Lung (tissue), 16 donors: Measurements from ENCODE around the gene RAB11B. TPM values are rescaled to one million over a fixed set of nuclear protein-coding genes. Genes with fewer than 3 reads are reported as not detected.
A peak's percentile ranks its signal among the peaks of the same experiment; 100 is the strongest.
"Not testable (repeated sequence)": the region's sequence is repeated elsewhere in the genome, so short reads cannot be mapped to it uniquely, and the experiment has no call there.

Source experiments
- ATAC-seq: fragments of 200-7000 bp; cut with Tn5 transposase; one replicate; pipeline ENCODE4 v1.9.1; 2020; ENCODE audit warnings: moderate number of reproducible peaks; ENCODE audit not compliant: insufficient read depth, low FRiP score
- DNase-seq, 3 donors: peaks; one replicate each; pipeline ENCODE4 v3.0.0-alpha.2; 2013 to 2017
- H3K27ac ChIP-seq, 2 donors: one replicate each; pipeline ENCODE4 v1.5.1; 2013; ENCODE audit warnings: mild to moderate bottlenecking in 2 of 2, moderate library complexity in 2 of 2, control low read depth in 1 of 2, inconsistent platforms in 1 of 2, low read depth in 1 of 2, low read length in 1 of 2
- H3K27me3 ChIP-seq, 3 donors: one replicate each; pipeline ENCODE4 v1.5.1; 2013; ENCODE audit warnings: low read length in 2 of 3; ENCODE audit not compliant: control insufficient read depth in 3 of 3, insufficient read depth in 3 of 3
- H3K36me3 ChIP-seq, 4 donors: one replicate each; pipeline ENCODE4 v1.5.1; 2013; ENCODE audit warnings: low read length in 4 of 4, mild to moderate bottlenecking in 1 of 4, moderate library complexity in 1 of 4; ENCODE audit not compliant: control insufficient read depth in 4 of 4, insufficient read depth in 4 of 4
- H3K4me1 ChIP-seq, 5 donors: one replicate each; pipeline ENCODE4 v1.5.1; 2013; ENCODE audit warnings: low read length in 5 of 5, mild to moderate bottlenecking in 2 of 5, moderate library complexity in 1 of 5; ENCODE audit not compliant: control insufficient read depth in 5 of 5, insufficient read depth in 5 of 5
- H3K4me3 ChIP-seq: one replicate; pipeline ENCODE4 v1.5.1; 2013; ENCODE audit warnings: mild to moderate bottlenecking, control low read depth, moderate library complexity
- H3K9ac ChIP-seq, 2 donors: one replicate each; pipeline ENCODE4 v1.5.1; 2013; ENCODE audit warnings: low read length in 2 of 2, control low read depth in 1 of 2; ENCODE audit not compliant: insufficient read depth in 1 of 2
- H3K9me3 ChIP-seq, 4 donors: one replicate each; pipeline ENCODE4 v1.5.1; 2013; ENCODE audit warnings: low read length in 3 of 4, mild to moderate bottlenecking in 1 of 4, moderate library complexity in 1 of 4; ENCODE audit not compliant: control insufficient read depth in 4 of 4, insufficient read depth in 3 of 4
- WGBS, 2 donors: extraction: QIAGEN DNeasy Blood & Tissue Kit; methylation state at CpG; one replicate each; pipeline ENCODE4 v1.1.7; 2013; 5-methylcytosine and 5-hydroxymethylcytosine counted together
- long read RNA-seq, 5 donors: transcript quantifications; one replicate each; lab custom pipeline, GENCODE V29; 2026
- polyA plus RNA-seq, 2 donors: library from polyadenylated mRNA; stranded (reverse); fragments of 200-250 nt; gene quantifications; one replicate each; pipeline ENCODE4 v1.2.1, GENCODE V29; 2013
- total RNA-seq, 2 donors: library from RNA; depleted of rRNA in 1 of 2; stranded (reverse); fragments of >200 nt in 1 of 2; gene quantifications; one replicate each; pipeline ENCODE4 v1.2.1, GENCODE V29; 2014 to 2021
- TF ChIP-seq, protein P1 (sequence below): IDR thresholded peaks from 2 replicates; pipeline ENCODE4 v1.5.1; 2012; ENCODE audit warnings: mild to moderate bottlenecking; ENCODE audit errors: control extremely low read depth, extremely low read depth
- donor health status: control.
- donor health status: control.
- donor health status: Bipolar disorder and iron deficiency.
- donor health status: healthy.
- donor health status: DM: yes; HTN: yes; CAD: no.

RAB11B gene
- 100 to 1,000 TPM; 139 to 148 TPM for total RNA-seq
- polyA plus RNA-seq: 100 to 1,000 TPM in 1 of 2 donors, 10 to 100 TPM in 1; 91.1 to 104 TPM
- long read RNA-seq, donor 1, transcript RAB11B-201 (5 exons, 1,751 nt): major isoform, 106 of 134 reads
- long read RNA-seq, donor 1, transcript RAB11B-202 (4 exons, 894 nt): minor isoform, 15 of 134 reads
- long read RNA-seq, donor 1, partial matches to known transcripts: 12 of 134 reads
- long read RNA-seq, donor 1, other reads (novel, unspliced or antisense): 0 of 134 reads
- long read RNA-seq, donor 2, transcript RAB11B-201 (5 exons, 1,751 nt): major isoform, 37 of 48 reads
- long read RNA-seq, donor 2, transcript RAB11B-202 (4 exons, 894 nt): minor isoform, 11 of 48 reads
- long read RNA-seq, donor 2, partial matches to known transcripts: 0 of 48 reads
- long read RNA-seq, donor 2, other reads (novel, unspliced or antisense): 0 of 48 reads
- long read RNA-seq, donor 3, transcript RAB11B-201 (5 exons, 1,751 nt): major isoform, 60 of 77 reads
- long read RNA-seq, donor 3, transcript RAB11B-202 (4 exons, 894 nt): minor isoform, 6 of 77 reads
- long read RNA-seq, donor 3, partial matches to known transcripts: 11 of 77 reads
- long read RNA-seq, donor 3, other reads (novel, unspliced or antisense): 0 of 77 reads
- long read RNA-seq, donor 4, transcript RAB11B-201 (5 exons, 1,751 nt): major isoform, 38 of 42 reads
- long read RNA-seq, donor 4, partial matches to known transcripts: 0 of 42 reads
- long read RNA-seq, donor 4, other reads (novel, unspliced or antisense): 0 of 42 reads
- long read RNA-seq, donor 5, transcript RAB11B-202 (4 exons, 894 nt): minor isoform, 8 of 154 reads
- long read RNA-seq, donor 5, transcript RAB11B-201 (5 exons, 1,751 nt): major isoform, 115 of 154 reads
- long read RNA-seq, donor 5, partial matches to known transcripts: 23 of 154 reads
- long read RNA-seq, donor 5, other reads (novel, unspliced or antisense): 5 of 154 reads

DNA sequence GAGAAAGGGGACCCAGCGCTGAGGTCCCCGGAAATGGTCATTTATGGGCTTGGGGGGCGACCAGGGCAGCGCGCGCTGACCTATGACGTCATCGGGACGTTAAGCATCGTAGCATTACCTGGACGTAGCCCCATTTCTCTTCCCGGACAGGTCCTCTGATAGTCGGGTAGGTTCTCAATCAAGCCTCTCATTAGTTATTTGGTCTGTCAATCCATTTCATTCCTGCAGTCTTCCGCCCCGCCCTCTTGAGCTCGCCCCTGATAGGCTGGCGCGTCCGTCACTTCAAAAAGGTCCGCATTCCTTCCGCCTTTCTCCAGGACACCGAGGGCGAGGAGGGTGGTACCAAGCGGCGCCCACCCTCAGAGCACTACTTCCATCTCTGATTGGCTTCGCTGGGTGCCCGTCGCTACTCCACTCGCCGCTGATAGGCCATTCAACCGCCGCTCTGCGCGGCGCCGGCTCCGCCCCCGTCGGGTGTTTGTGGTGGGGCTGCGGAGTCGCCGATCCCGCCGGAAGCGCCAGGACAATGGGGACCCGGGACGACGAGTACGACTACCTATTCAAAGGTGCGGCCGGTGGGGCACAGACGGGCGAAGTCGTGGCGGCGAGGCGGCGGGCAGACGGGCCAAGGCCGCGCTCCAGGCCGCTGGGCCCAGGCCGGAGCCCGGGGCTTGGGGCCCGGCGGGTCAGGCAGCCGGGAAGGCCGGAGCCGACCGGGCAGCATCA lies at the start of gene RAB11B:
Gene RAB11B, plus strand, starts transcription at position 470 of the 726 bp plus-strand sequence. Its CDS starts 57 bp downstream, at position 527.
- ATAC-seq (peak; percentile 93), DNase-seq (peak; percentile 99 to 100 (median 100))
- peaks cover 11 to 30% (median 16%) of the 10 kb centered on the region in 5 donors for H3K4me1 ChIP-seq
- 0% methylated on average over 64 to 70 of the region's 70 CpGs for WGBS, 2 donors
- H3K9me3 ChIP-seq: no peaks in the 10 kb centered on the region
- H3K27ac ChIP-seq: peak within 1 kb of the TSS; percentile 99 to 100
- peak within 1 kb of the TSS; percentile 93 to 96 for H3K9ac ChIP-seq
- H3K27me3 ChIP-seq: no peaks in the 10 kb centered on the region
- peak within 1 kb of the TSS; percentile 88 for H3K4me3 ChIP-seq
- H3K36me3 ChIP-seq: peaks cover 0 to 4% (median 1%) of the 10 kb centered on the region in 4 donors
- TF ChIP-seq, protein P1, sequence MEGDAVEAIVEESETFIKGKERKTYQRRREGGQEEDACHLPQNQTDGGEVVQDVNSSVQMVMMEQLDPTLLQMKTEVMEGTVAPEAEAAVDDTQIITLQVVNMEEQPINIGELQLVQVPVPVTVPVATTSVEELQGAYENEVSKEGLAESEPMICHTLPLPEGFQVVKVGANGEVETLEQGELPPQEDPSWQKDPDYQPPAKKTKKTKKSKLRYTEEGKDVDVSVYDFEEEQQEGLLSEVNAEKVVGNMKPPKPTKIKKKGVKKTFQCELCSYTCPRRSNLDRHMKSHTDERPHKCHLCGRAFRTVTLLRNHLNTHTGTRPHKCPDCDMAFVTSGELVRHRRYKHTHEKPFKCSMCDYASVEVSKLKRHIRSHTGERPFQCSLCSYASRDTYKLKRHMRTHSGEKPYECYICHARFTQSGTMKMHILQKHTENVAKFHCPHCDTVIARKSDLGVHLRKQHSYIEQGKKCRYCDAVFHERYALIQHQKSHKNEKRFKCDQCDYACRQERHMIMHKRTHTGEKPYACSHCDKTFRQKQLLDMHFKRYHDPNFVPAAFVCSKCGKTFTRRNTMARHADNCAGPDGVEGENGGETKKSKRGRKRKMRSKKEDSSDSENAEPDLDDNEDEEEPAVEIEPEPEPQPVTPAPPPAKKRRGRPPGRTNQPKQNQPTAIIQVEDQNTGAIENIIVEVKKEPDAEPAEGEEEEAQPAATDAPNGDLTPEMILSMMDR: no peak

DNA sequence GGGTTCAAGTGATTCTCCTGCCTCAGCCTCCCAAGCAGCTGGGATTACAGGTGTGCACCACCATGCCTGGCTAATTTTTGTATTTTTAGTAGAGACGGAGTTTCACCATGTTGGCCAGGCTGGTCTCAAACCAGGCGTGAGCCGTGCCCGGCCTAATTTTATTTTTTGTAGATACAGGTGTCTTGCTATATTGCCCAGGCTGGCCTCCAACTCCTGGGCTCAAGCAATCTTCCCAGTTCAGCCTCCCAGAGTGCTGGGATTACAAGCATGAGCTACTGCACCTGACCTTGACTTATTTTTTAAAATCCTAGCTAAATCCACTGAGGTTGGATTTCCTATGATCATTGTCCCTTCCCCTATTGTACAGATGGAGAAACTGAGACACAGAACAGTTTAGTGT lies 48.7 kb upstream of the RAB11B start:
- not testable (repeated sequence) for DNase-seq, H3K36me3 ChIP-seq, H3K9ac ChIP-seq, H3K4me3 ChIP-seq, H3K9me3 ChIP-seq, ATAC-seq
- WGBS, 2 donors: 92 to 96% methylated on average over 4 of the region's 4 CpGs
- Histone ChIP-seq H3K27ac (peak overlapping the region; percentile 85 to 97), H3K4me1 (peaks cover 0 to 12% (median 6%) of the 10 kb centered on the region in 5 donors), H3K27me3 (peaks cover 0 to 16% (median 15%) of the 10 kb centered on the region in 3 donors)

DNA sequence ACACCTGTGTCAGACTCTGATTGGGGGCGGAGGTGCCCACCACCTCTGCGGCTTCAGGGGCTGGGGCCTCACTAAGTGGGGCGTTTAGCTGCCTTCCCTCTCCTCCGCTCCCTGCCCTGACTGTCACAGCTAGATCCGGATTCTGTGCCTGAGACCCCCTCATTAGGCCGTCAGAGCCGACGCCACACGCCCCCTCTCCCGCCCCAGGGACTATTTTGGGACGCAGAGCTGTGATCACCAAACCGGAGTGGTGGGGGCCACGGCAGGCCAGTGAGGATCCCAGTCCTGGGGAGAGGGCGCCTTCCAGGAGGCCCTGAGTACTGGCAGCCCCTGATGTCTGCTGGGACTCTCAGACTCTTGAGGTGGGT lies 47.9 kb upstream of the RAB11B start:
- DNase-seq: no peak
- H3K4me3 ChIP-seq: peak overlapping the region; percentile 77
- no peaks in the 10 kb centered on the region for H3K9me3 ChIP-seq
- no peak overlapping the region for H3K9ac ChIP-seq
- H3K36me3 ChIP-seq: no peaks in the 10 kb centered on the region
- ATAC-seq: no peak
- WGBS, 2 donors: 19 to 23% methylated on average over 14 of the region's 14 CpGs
- H3K27me3 ChIP-seq: peaks cover 0 to 13% (median 12%) of the 10 kb centered on the region in 3 donors
- peak overlapping the region; percentile 85 to 97 for H3K27ac ChIP-seq
- TF ChIP-seq, protein P1: no peak
- peaks cover 0 to 12% (median 6%) of the 10 kb centered on the region in 5 donors for H3K4me1 ChIP-seq
